IPS-15b (cell line): Measurements from ENCODE around the gene IFT80.
"Not testable (repeated sequence)": the region's sequence is repeated elsewhere in the genome, so short reads cannot be mapped to it uniquely, and the experiment has no call there.

ENCODE experiments used
- H3K27me3 ChIP-seq: one replicate; pipeline ENCODE4 v1.6.1; 2013; ENCODE audit warnings: low read length; ENCODE audit not compliant: control insufficient read depth, insufficient read depth
- H3K36me3 ChIP-seq: one replicate; pipeline ENCODE4 v1.6.1; 2013; ENCODE audit warnings: low read length; ENCODE audit not compliant: control insufficient read depth, insufficient read depth
- H3K4me1 ChIP-seq: one replicate; pipeline ENCODE4 v1.6.1; 2013; ENCODE audit warnings: mild to moderate bottlenecking, low read length; ENCODE audit not compliant: control insufficient read depth, insufficient read depth
- H3K4me3 ChIP-seq: one replicate; pipeline ENCODE4 v1.5.1; 2013; ENCODE audit warnings: low read depth, low read length
- H3K9ac ChIP-seq: one replicate; pipeline ENCODE4 v1.6.1; 2013; ENCODE audit warnings: low read depth, mild to moderate bottlenecking, low read length
- H3K9me3 ChIP-seq: one replicate; pipeline ENCODE4 v1.6.1; 2013; ENCODE audit warnings: mild to moderate bottlenecking, low read length; ENCODE audit not compliant: control insufficient read depth, insufficient read depth

The IFT80 gene

GRCh38 chr3:160240719-160241118 is 158.3 kb downstream of the IFT80 start:
- H3K9ac ChIP-seq, H3K27me3 ChIP-seq, H3K4me1 ChIP-seq, H3K36me3 ChIP-seq, H3K9me3 ChIP-seq, H3K4me3 ChIP-seq: not testable (repeated sequence)

GRCh38 chr3:160232014-160232413 is 167.0 kb downstream of the IFT80 start:
- no peak overlapping the region for H3K4me3 ChIP-seq
- peaks cover 20% of the 10 kb centered on the region for H3K27me3 ChIP-seq
- no peaks in the 10 kb centered on the region for H3K9me3 ChIP-seq
- no peaks in the 10 kb centered on the region for H3K36me3 ChIP-seq
- H3K4me1 ChIP-seq: no peaks in the 10 kb centered on the region
- no peak overlapping the region for H3K9ac ChIP-seq

GRCh38 chr3:160227419-160227818 is 171.6 kb downstream of the IFT80 start:
- peaks cover 60% of the 10 kb centered on the region for H3K27me3 ChIP-seq
- H3K4me1 ChIP-seq: peaks cover 3% of the 10 kb centered on the region

GRCh38 chr3:160226026-160226907 is 172.8 kb downstream of the IFT80 start:
- H3K9ac ChIP-seq: peak overlapping the region; percentile 27
- peaks cover 3% of the 10 kb centered on the region for H3K4me1 ChIP-seq
- H3K27me3 ChIP-seq: peaks cover 67% of the 10 kb centered on the region
- H3K9me3 ChIP-seq: no peaks in the 10 kb centered on the region
- H3K36me3 ChIP-seq: no peaks in the 10 kb centered on the region
- H3K4me3 ChIP-seq: peak overlapping the region; percentile 58

More at GRCh38 chr3:160227419-160227818, 171.6 kb downstream of the IFT80 start:
- H3K9ac ChIP-seq: no peak overlapping the region
- no peak overlapping the region for H3K4me3 ChIP-seq
- H3K9me3 ChIP-seq: no peaks in the 10 kb centered on the region
- no peaks in the 10 kb centered on the region for H3K36me3 ChIP-seq

- H3K4me3 ChIP-seq: peak within 1 kb of the TSS; percentile 58
- H3K27me3 ChIP-seq: peaks cover 70% of the 10 kb centered on the region
- H3K36me3 ChIP-seq: no peaks in the 10 kb centered on the region
- peaks cover 3% of the 10 kb centered on the region for H3K4me1 ChIP-seq
- H3K9ac ChIP-seq: peak within 1 kb of the TSS; percentile 27
- no peaks in the 10 kb centered on the region for H3K9me3 ChIP-seq
Observed at GRCh38 chr3:160225176-160226025, 173.6 kb downstream of the IFT80 start, which contains the start of gene C3orf80. Gene C3orf80 (plus strand): TSS chr3:160225422. CDS start chr3:160225636, 214 bp downstream.

- Histone ChIP-seq H3K9me3 (no peaks in the 10 kb centered on the region), H3K4me1 (peaks cover 3% of the 10 kb centered on the region), H3K27me3 (peaks cover 70% of the 10 kb centered on the region), H3K9ac (no peak overlapping the region), H3K36me3 (no peaks in the 10 kb centered on the region), H3K4me3 (peak overlapping the region; percentile 58)
Observed at GRCh38 chr3:160224811-160225175, 174.2 kb downstream of the IFT80 start.

GRCh38 chr3:160224256-160224655 is 174.8 kb downstream of the IFT80 start:
- H3K27me3 ChIP-seq: peaks cover 70% of the 10 kb centered on the region
- no peak overlapping the region for H3K9ac ChIP-seq
- H3K36me3 ChIP-seq: no peaks in the 10 kb centered on the region
- peaks cover 3% of the 10 kb centered on the region for H3K4me1 ChIP-seq
- peak overlapping the region; percentile 58 for H3K4me3 ChIP-seq
- H3K9me3 ChIP-seq: no peaks in the 10 kb centered on the region

GRCh38 chr3:160221019-160221418 is 178.0 kb downstream of the IFT80 start:
- H3K4me1 ChIP-seq: no peaks in the 10 kb centered on the region
- H3K9ac ChIP-seq: no peak overlapping the region
- peaks cover 44% of the 10 kb centered on the region for H3K27me3 ChIP-seq
- no peak overlapping the region for H3K4me3 ChIP-seq
- H3K36me3 ChIP-seq: no peaks in the 10 kb centered on the region
- H3K9me3 ChIP-seq: no peaks in the 10 kb centered on the region

- H3K27me3 ChIP-seq: peaks cover 39% of the 10 kb centered on the region
- H3K4me1 ChIP-seq: no peaks in the 10 kb centered on the region
- no peak overlapping the region for H3K4me3 ChIP-seq
- no peaks in the 10 kb centered on the region for H3K36me3 ChIP-seq
- no peak overlapping the region for H3K9ac ChIP-seq
- no peaks in the 10 kb centered on the region for H3K9me3 ChIP-seq
Observed at GRCh38 chr3:160220038-160220437, 179.0 kb downstream of the IFT80 start.

GRCh38 chr3:160218136-160218535 is 180.9 kb downstream of the IFT80 start:
- Histone ChIP-seq H3K9me3 (no peaks in the 10 kb centered on the region), H3K27me3 (peaks cover 20% of the 10 kb centered on the region), H3K4me3 (no peak overlapping the region), H3K36me3 (no peaks in the 10 kb centered on the region), H3K4me1 (no peaks in the 10 kb centered on the region), H3K9ac (no peak overlapping the region)

GRCh38 chr3:160217675-160218074 is 181.3 kb downstream of the IFT80 start:
- H3K9ac ChIP-seq: no peak overlapping the region
- peaks cover 16% of the 10 kb centered on the region for H3K27me3 ChIP-seq
- H3K9me3 ChIP-seq: no peaks in the 10 kb centered on the region
- no peaks in the 10 kb centered on the region for H3K36me3 ChIP-seq
- no peak overlapping the region for H3K4me3 ChIP-seq
- H3K4me1 ChIP-seq: no peaks in the 10 kb centered on the region
